ACHN (cell line): ENCODE results near the gene CDCA7.
"Not testable (repeated sequence)": the region's sequence is repeated elsewhere in the genome, so short reads cannot be mapped to it uniquely, and the experiment has no call there.

Experiments used
- DNase-seq: peaks from one replicate; pipeline ENCODE4 v3.0.0-alpha.2; 2015
- in situ Hi-C: cut with HindIII; loops from 2 replicates; pipeline ENCODE4 v1.10.0; 2017; ENCODE audit warnings: low sequenced_read_pairs, low pct_ligation_motif_present, low pct_unique_long_range_greater_than_20kb

The CDCA7 gene

DNA sequence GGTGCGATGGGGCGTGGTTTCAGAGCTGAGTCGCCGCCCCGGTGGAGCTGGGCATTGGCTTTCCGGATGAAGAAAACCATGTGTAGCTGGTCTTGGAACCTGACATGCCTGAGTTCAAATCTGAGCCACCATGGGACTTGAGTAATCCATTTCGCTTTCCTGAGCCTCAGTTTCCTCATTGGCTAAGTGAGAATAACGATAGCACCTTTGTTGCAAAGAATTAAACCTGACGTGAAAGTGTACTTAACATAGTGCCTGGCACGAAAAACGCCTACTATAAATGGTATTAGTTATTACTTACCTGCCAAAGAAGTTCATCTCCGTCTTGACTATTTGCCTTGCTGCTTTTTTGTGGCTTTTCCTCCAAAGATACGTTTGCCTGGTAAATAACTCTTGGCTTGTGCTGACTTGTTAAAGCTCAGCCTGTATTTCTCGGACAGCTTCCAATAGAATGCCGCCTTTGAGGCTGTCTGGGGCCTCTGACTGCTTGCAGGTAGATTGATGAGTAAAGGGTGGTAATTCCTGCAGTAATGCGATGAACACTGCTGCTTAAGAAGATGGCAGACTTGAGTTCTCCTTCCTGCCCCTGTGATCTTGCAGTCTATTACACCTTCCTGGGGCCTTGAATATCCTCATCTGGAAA, 1.3 kb downstream of the CDCA7 start:
- in situ Hi-C loops: no loop called here

DNA sequence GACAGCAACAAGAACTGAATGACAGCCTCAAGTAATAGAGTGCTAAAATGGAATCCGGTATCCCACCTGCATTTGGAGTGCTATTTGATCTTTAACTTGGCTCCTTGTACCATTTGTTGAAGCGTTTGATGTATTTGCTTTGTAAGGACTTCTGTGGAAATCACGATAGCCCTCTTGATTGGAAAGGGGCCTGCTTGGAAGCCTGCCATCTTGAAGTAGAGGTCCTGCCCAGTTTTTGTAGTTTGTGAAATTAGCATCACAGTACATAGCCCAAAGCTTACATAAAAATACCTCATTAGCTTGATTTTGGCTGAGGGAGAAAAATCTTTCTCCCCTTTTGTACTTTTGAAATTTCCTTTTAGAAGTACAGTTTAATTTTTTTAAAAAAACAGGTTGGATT, 2.7 kb downstream of the CDCA7 start:
- no peak for DNase-seq
- in situ Hi-C loops: no loop called here

More for the DNA sequence above, 1.3 kb downstream of the CDCA7 start:
- no peak for DNase-seq

DNA sequence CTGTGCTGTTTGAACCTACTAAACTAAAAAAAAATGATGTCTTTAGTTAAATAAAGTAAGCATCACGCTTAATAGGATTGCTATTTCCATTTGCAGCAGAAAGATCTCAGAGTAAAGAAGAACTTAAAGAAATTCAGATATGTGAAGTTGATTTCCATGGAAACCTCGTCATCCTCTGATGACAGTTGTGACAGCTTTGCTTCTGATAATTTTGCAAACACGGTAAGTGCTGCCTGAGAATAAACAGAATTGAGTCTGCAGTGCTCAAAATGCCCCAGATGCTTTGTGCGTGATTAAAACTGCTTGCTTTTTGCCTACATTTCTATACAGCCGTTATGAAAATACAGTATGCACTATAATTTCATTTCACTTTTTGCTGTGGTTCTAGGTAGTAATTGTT, 3.9 kb downstream of the CDCA7 start:
- in situ Hi-C loops: no loop called here

DNA sequence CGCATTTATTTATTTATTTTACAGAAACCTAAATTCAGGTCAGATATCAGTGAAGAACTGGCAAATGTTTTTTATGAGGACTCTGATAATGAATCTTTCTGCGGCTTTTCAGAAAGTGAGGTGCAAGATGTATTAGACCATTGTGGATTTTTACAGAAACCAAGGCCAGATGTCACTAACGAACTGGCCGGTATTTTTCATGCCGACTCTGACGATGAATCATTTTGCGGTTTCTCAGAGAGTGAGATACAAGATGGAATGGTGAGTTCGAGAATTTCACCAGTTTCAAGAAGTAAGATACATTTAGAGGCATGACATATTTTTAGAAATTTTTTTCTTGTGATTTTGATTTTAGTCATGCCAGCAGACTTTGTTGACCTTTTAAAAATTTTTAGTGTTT, 4.6 kb downstream of the CDCA7 start:
- in situ Hi-C loops: no loop called here
- DNase-seq: no peak

More for the DNA sequence above, 3.9 kb downstream of the CDCA7 start:
- no peak for DNase-seq

DNA sequence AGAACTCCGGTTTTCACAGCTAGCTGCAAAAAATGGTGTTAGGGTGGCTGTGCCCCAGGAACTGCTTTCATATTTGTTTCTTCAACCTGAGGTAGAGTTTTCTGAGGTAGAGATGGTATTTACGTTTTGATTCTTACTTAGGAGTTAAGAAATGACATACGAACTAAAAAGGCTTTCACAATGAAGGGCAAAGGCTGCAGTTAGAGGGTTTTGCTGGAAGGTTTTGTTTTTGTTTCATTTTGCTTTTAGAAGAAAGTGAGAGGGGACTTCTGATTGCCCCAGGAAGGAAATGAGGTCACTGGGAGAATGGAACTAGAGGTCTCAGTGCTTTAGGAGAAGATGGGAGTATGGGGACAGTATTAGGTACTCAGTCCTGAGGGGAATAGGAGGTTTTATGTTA, 15.5 kb downstream of the CDCA7 start:
- in situ Hi-C loops: no loop called here
- DNase-seq: no peak

DNA sequence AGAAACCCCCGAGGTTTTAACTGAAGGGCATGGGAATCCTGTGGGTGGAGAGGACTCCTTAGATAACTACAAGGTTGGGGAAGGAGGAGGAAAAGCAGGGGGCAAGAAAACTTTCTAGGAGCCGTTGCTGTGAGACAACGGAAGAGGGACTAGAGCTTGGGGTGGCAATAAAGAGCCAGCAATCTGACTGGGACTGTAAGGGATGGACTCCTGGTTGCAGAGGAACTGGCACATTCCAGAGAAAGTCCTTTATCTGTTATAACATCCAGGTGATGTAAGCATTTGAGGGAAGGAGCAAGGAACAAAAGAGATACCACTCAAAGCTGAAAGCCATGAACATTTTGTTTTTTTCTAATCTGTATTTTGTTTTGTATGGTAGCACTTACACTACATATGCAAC, 16.4 kb downstream of the CDCA7 start:
- in situ Hi-C loops: no loop called here

DNA sequence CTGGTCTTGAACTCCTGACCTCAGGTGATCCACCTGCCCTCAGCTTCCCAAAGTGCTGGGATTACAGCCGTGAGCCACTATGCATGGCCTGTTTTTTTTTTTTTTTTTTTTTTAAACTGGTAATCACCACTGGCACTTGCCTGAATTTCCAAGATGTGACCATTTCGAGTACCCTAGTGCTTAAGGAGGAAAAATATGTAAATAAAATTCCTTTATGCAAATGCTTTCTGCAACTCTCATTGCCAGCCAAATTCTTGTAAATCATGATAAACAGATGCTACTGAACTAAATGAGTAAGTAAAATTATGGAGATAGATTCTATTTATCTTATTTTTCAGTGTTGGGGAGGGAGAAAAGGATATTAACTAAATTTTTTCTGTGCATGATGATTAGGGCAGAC, 18.6 kb downstream of the CDCA7 start:
- in situ Hi-C loops: no loop called here
- DNase-seq: no peak

More for the DNA sequence above, 16.4 kb downstream of the CDCA7 start:
- DNase-seq: no peak

DNA sequence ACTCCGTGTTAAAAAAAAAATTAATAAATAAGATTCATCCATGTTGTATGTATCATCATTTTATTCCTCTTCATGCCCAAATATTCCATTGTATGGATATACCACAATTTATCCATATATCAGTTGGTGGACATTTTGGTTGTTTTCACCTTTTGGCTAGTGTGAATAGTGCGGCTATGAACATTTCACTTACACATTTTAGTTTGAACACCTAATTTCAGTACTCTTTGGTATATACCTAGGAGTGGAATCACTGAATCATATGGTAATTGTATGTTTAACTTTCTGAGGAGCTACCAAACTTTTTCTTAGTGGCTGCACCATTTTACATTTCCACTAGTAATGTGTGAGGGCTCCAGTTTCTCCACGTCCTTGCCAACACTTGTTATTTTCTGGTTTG, 20.0 kb downstream of the CDCA7 start:
- no peak for DNase-seq
- in situ Hi-C loops: no loop called here

DNA sequence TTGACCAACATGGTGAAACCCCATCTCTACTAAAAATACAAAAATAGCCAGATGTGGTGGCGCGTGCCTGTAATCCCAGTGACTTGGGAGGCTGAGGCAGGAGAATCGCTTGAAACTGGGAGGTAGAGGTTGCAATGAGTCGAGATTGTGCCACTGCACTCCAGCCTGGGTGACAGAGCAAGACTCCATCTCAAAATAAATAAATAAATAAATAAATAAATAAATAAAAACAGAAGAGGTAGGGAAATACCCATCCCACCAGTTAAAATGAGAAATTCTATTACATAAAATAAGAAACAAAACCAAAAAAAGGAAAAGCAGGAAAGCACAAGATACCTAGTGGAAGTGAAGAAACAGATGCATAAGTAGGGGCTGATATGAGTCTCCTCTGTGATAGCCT, 30.9 kb downstream of the CDCA7 start:
- in situ Hi-C loops, DNase-seq: not testable (repeated sequence)

DNA sequence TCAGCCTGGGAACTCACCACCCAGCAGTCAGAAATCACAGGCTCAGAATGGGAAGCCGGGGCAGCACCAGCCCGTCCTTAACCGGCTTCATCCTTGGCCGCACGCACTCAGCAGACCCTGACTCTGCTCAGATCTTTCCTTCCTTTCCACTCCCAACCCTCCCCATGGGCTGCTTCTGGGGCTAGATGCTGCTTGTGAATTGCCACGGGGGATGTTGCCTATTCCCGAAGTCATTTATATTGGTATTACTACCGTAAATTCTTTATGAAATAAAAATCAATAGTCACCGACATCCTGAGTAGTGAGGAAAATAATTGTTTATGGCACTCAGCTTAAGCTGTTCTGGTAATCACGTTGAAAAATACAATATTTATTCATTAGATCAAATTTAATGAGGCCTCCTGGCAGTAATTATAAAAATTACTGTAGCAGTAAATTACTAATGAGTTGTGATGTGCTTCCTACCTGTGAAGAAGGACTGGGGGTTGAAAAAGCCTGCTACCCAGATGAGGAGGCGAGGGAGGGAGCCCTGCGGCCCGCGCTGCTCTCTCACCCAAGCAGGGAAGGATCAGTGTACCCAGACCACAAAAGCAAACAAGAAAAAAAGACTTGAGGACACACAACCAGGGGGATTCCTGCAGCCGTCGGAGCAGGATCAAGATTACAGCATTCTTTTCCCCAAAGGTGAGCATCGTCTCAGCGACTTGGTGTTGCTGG, 31.5 kb downstream of the CDCA7 start:
- in situ Hi-C loops: no loop called here

DNA sequence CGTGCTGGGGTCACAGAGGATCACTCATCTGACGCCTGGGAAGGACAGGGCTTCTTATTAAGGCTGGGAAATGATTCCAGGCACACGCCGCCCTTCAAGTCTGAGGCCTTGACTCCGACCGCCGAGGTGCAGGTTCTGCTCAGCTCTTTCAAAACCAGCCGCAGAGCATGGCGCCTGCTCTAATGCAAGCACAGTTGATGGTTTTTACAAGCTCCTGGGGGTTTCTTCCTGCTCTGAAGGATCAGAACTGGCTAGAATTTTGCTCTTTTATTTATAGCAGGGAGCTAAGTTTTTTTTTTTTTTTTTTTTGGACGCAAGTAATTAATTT, 32.0 kb downstream of the CDCA7 start:
- in situ Hi-C loops: no loop called here

More for the DNA sequence above, 31.5 kb downstream of the CDCA7 start:
- no peak for DNase-seq

DNA sequence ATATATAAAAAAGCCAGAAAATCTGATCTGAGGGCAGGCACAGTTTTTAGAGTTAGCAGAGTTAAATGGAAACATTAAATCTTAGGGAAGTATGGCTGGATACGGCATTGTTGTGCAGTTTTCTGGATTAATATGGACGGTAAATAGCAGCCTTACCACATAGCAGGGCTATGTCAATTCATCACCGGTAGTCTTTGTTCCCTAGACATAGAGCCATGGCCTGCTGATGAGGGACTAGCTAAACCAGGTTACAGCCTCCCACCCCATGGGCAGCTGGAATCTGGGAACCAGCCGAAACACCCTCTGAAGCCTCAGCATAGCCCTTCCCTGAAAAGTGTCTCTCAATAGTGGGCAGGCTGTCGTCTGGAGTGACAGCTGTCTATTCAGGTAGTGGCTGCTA, 32.4 kb downstream of the CDCA7 start:
- in situ Hi-C loops: no loop called here
- no peak for DNase-seq

More for the DNA sequence above, 32.0 kb downstream of the CDCA7 start:
- DNase-seq: no peak

DNA sequence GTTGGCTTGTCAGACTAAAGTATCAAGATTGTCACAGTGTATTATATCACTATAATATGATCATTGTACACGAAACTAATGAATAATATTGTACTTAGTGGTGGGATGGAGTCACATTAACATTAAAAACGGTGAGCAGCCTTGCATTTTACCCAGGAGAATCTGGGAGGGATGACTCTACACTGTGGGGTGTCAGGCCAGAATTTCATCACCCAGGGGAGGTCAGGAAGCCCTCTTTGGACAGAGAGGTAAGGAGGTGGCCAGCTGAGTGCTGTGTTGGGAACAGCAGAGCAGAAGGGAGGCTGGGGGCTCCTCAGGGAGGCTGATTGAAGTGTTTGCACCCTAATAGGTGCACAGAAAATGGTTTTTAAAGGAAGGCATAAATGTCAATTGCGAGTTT, 33.0 kb downstream of the CDCA7 start:
- DNase-seq: no peak
- in situ Hi-C loops: no loop called here

DNA sequence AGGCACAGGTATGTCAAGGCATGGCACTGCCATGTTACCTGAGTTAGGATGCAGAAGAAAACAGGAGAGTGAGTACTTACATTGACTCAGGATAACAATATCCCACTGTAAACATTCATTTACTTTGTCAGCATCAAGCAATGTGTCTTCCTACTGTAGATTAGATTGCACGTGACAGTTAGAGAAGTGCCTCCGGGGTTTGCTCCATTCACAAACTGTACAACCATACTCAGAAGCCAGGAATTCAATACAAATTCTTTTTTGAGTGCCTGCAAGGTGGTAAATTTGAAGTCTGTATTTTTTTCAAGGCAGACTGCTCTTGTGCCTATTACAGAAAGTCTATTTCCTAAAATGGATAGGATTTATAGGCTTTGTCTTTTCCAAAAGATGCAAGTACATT, 34.1 kb downstream of the CDCA7 start:
- in situ Hi-C loops: no loop called here
- no peak for DNase-seq

DNA sequence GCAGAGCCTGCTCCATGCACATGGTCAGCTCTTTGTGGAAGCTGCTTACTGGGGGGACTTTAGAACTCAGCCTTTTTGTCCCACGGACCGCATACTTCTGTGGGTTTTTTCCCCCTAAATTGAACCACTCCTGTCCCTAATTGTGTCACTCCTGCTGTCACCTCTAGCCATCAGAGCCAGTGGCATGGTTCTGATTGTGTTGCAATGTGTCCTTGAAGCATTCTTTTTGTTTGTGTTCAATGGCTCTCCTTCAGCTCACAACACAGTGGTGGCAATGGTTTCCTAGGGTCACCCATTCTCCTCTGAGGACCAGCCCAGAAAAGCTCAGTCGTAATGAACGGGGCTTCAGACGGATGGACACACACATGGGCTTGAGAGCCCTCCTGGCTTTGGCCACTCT, 35.4 kb downstream of the CDCA7 start:
- DNase-seq: no peak
- in situ Hi-C loops: no loop called here

DNA sequence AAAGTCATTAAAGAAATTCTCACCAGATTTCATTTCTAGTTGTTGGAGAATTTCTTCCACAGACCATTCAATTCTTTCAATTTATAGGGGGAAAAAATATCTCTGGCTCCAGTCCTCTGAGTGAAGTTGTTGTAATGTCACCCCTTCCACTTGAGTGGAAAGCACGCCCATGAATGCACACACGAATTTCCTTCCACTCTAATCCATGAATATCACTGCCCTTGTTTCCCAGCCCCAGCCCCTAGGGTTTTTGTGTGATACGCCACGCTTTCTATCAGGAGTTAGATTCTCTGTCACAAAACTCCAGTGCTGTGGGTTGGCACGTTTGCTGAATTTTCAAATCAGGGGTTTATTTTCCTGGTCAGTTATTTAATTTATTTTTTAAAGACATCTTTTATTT, 38.1 kb downstream of the CDCA7 start:
- no peak for DNase-seq
- in situ Hi-C loops: no loop called here

DNA sequence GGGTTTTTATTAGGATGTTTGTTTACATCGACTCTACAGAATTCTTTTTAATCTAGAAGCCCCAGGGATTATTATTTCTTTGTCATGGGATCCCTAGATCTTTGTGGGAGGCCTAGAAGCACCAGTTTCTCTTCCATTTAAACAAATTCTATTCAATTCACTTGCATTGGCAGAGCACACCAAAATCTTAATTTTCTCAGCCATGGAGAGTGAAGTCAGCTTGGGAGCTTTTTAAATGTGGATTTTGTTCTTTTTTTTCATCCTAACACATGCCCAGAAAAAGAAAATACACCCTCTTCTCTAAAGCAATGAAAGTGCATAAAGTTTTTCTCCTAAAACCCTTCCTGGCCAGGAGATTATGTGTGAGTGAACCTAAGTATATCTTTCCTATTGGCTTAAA, 38.5 kb downstream of the CDCA7 start:
- in situ Hi-C loops: no loop called here

DNA sequence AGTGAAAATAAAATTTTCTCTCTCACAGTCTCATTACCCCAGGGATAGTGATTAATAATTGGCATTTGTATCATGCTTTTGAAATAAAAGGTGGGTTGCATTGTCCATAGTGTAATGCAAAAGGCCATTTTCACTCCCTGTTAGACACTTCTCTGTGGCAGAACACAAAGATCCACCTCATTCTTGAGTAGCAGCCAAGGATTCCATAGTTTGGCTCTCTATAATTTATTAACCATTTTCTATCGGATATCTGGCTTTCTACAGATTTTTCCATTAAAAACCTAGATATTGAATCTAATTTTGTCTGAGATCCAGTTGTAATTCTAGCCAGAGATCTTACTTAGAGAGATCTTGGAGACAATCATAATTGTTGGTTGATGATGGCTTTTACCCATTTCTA, 39.0 kb downstream of the CDCA7 start:
- DNase-seq: no peak
- in situ Hi-C loops: no loop called here

More for the DNA sequence above, 38.5 kb downstream of the CDCA7 start:
- DNase-seq: no peak

DNA sequence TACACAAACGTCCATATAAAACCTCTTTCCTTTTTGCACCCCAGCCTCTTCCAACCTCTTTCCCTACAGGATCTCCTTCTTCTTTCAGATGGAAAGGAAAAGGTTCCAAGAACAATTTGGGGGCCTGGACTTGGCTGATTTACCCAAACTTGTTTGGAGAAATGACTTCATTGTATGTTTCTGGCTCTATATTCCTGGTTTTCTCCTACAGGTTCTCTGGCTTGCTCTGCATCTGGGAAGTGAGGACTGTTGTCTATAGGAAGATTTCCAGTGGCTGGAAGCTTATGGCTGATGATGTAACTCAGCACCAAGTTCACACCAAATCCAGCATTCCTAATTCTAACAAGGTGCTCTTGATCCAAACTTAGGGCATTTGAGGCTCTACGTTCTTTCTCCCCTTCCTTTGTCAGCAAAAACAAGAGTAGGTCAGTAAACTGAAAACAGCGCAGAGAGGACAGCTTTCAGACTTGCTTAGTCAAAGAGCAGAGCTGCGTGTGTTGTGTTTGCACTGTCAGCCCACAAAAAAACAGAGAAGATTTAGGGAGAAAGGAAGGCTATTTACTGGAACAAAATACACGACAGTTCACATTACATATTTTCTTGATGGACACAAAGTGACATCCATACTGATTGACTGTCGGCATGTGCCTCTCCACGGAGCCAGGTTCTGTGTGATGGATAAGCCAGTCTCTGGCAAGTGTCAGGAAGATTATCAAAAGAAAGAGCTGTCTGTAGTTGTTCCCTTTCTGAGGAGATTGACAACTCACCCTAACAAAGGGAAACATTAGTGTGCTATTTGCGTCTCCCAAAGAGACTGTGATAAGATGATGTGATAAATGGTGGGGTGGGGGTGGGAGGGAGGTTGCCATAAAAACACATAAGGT, 39.7 kb downstream of the CDCA7 start:
- in situ Hi-C loops: no loop called here
- no peak for DNase-seq
